Measurements from ENCODE around the gene LRPAP1. TPM values are rescaled to one million over a fixed set of nuclear protein-coding genes. Genes with fewer than 3 reads are reported as not detected.

LRPAP1 gene
- total RNA-seq, 4 donors from 2014 or later = 112 to 153 (median 123) TPM

GRCh38 chr4:3488820-3489219, 43.4 kb downstream of the LRPAP1 start:
- TF ChIP-seq POLR2A (IDR thresholded peaks at IDR 0.05) = no peak
- DNase-seq (ENCODE audit: low spot score in 2 of 2) = no peak
- WGBS, 2 donors = 64 to 66% methylated on average over 11 of the region's 11 CpGs
- H3K4me3 ChIP-seq (ENCODE audit: low read depth, poor library complexity, severe bottlenecking) = no peak overlapping the region
- intact Hi-C loops (cut with DNase I; ENCODE audit: low total_unique reads) = no loop called here

GRCh38 chr4:3487861-3488260, 44.4 kb downstream of the LRPAP1 start:
- no peak for TF ChIP-seq CTCF (IDR thresholded peaks at IDR 0.05)
- WGBS, 2 donors = 56 to 77% methylated on average over 5 of the region's 7 CpGs
- intact Hi-C loops (cut with DNase I; ENCODE audit: low total_unique reads) = no loop called here
- no peak for DNase-seq (ENCODE audit: low spot score in 2 of 2)
- no peak overlapping the region for H3K4me3 ChIP-seq (ENCODE audit: low read depth, poor library complexity, severe bottlenecking)

DNA sequence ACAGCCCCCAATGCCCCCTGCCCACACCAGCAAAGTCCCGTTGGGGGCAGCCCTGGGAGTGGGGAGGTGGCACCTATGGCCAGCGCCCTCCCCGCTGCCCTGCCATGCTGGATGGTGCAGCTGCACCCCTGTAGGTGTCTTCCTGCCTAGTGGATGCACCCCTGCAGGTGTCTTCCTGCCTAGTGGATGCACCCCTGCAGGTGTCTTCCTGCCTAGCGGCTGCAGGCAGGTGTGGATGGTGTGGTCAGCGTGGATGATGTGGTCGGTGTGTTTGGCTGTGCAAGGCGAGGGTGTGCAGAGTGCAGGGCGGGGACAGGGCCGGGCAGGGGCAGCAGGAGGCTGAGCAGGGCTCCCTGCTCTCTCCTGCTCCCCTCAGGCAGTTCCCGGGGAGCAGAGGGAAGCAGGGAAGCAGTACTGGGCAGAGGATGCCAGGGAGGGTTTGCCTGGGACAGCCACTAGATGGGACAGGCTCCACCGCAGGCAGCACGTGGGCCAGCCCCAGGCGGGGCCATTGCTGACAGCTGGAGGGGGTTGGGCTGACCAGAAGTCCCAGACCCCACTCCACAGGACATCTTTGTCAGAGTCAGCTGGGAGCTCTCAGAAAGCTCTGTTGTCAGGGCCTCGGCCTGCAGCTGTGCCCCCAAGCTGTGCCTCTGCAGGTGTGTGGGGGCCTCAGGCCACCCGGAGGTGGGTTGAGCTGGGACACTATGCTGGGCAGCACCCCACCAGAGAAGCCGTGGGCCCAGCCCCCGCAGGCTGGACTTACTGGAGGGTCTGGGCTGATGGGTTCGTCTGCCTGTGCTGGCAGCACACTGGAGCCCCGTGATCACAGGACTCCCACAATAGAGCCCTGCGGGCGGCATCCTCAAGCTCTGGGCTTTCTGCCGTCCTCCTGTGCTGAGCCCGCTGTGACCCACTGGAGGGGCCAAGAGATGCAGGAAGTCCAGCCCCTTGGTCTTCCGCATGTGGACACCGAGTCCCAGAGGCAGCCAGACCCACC, 45.4 kb downstream of the LRPAP1 start:
- whole genome bisulfite sequencing, 2 donors = 59 to 78% methylated on average over 21 to 22 of the region's 25 CpGs
- TF ChIP-seq POLR2A (IDR thresholded peaks at IDR 0.05) = no peak
- no peak for TF ChIP-seq CTCF (IDR thresholded peaks at IDR 0.05)
- intact Hi-C loops (cut with DNase I; ENCODE audit: low total_unique reads) = no loop called here
- DNase-seq (ENCODE audit: low spot score in 2 of 2) = no peak
- no peak overlapping the region for H3K4me3 ChIP-seq (ENCODE audit: low read depth, poor library complexity, severe bottlenecking)

GRCh38 chr4:3485886-3486540, 46.2 kb downstream of the LRPAP1 start:
- intact Hi-C loops (cut with DNase I; ENCODE audit: low total_unique reads) = no loop called here
- H3K4me3 ChIP-seq (ENCODE audit: low read depth, poor library complexity, severe bottlenecking) = no peak overlapping the region
- TF ChIP-seq POLR2A (IDR thresholded peaks at IDR 0.05) = no peak
- no peak for TF ChIP-seq CTCF (IDR thresholded peaks at IDR 0.05)
- 72 to 83% methylated on average over 13 to 24 of the region's 25 CpGs for WGBS, 2 donors
- DNase-seq (ENCODE audit: low spot score in 2 of 2) = no peak

GRCh38 chr4:3485011-3485791, 47.0 kb downstream of the LRPAP1 start:
- WGBS, 2 donors = 27 to 28% methylated on average over 20 to 25 of the region's 36 CpGs
- H3K4me3 ChIP-seq (ENCODE audit: low read depth, poor library complexity, severe bottlenecking) = no peak overlapping the region
- DNase-seq (ENCODE audit: low spot score in 2 of 2) = no peak
- intact Hi-C loops (cut with DNase I; ENCODE audit: low total_unique reads) = no loop called here
- no peak for TF ChIP-seq CTCF (IDR thresholded peaks at IDR 0.05)
- no peak for TF ChIP-seq POLR2A (IDR thresholded peaks at IDR 0.05)
